ENCODE results near the gene MAP2K3.
"Not testable (repeated sequence)": the region's sequence is repeated elsewhere in the genome, so short reads cannot be mapped to it uniquely, and the experiment has no call there.

MAP2K3 gene

GRCh38 chr17:21345236-21345635, 60.7 kb downstream of the MAP2K3 start:
- DNase-seq (ENCODE audit: low read depth), result no peak
- no peak for TF ChIP-seq CTCF (IDR thresholded peaks at IDR 0.05; ENCODE audit: low read depth, low read length, missing control alignments)

GRCh38 chr17:21346107-21346506, 61.6 kb downstream of the MAP2K3 start:
- not testable (repeated sequence) for DNase-seq (ENCODE audit: low read depth); H3K4me3 ChIP-seq (ENCODE audit: low read depth, low read length)

More at GRCh38 chr17:21345236-21345635, 60.7 kb downstream of the MAP2K3 start:
- H3K4me3 ChIP-seq (ENCODE audit: low read depth, low read length), result no peak overlapping the region

- DNase-seq (ENCODE audit: low read depth), result not testable (repeated sequence)
Observed at GRCh38 chr17:21346651-21347250, 62.2 kb downstream of the MAP2K3 start.

GRCh38 chr17:21347660-21348059, 63.1 kb downstream of the MAP2K3 start:
- not testable (repeated sequence) for H3K4me3 ChIP-seq (ENCODE audit: low read depth, low read length)

More at GRCh38 chr17:21346651-21347250, 62.2 kb downstream of the MAP2K3 start:
- H3K4me3 ChIP-seq (ENCODE audit: low read depth, low read length), result not testable (repeated sequence)

GRCh38 chr17:21348081-21348925, 63.8 kb downstream of the MAP2K3 start:
- H3K4me3 ChIP-seq (ENCODE audit: low read depth, low read length); DNase-seq (ENCODE audit: low read depth): not testable (repeated sequence)

More at GRCh38 chr17:21347660-21348059, 63.1 kb downstream of the MAP2K3 start:
- DNase-seq (ENCODE audit: low read depth), result not testable (repeated sequence)

GRCh38 chr17:21348926-21349261, 64.4 kb downstream of the MAP2K3 start:
- H3K4me3 ChIP-seq (ENCODE audit: low read depth, low read length); DNase-seq (ENCODE audit: low read depth): not testable (repeated sequence)

GRCh38 chr17:21349358-21350050, 65.0 kb downstream of the MAP2K3 start:
- H3K4me3 ChIP-seq (ENCODE audit: low read depth, low read length); DNase-seq (ENCODE audit: low read depth): not testable (repeated sequence)

- DNase-seq (ENCODE audit: low read depth), result not testable (repeated sequence)
Observed at GRCh38 chr17:21350495-21350894, 66.0 kb downstream of the MAP2K3 start.

GRCh38 chr17:21351366-21352065, 67.0 kb downstream of the MAP2K3 start:
- no peak for DNase-seq (ENCODE audit: low read depth)
- no peak for TF ChIP-seq CTCF (IDR thresholded peaks at IDR 0.05; ENCODE audit: low read depth, low read length, missing control alignments)
- no peak overlapping the region for H3K4me3 ChIP-seq (ENCODE audit: low read depth, low read length)

More at GRCh38 chr17:21350495-21350894, 66.0 kb downstream of the MAP2K3 start:
- H3K4me3 ChIP-seq (ENCODE audit: low read depth, low read length), result not testable (repeated sequence)

- H3K4me3 ChIP-seq (ENCODE audit: low read depth, low read length), result no peak overlapping the region
- DNase-seq (ENCODE audit: low read depth), result no peak
- TF ChIP-seq CTCF (IDR thresholded peaks at IDR 0.05; ENCODE audit: low read depth, low read length, missing control alignments), result no peak
Observed at GRCh38 chr17:21352221-21352980, 67.9 kb downstream of the MAP2K3 start.

All from GM12864 (cell line).